GM21576 (cell line): ENCODE measurements around the gene PCBP2.
"Not testable (repeated sequence)": the region's sequence is repeated elsewhere in the genome, so short reads cannot be mapped to it uniquely, and the experiment has no call there.

Source experiments
- ATAC-seq: cut with Tn5 transposase; IDR thresholded peaks from one replicate; pipeline ENCODE4 v1.9.1; 2021; ENCODE audit warnings: mild to moderate bottlenecking, moderate library complexity; ENCODE audit not compliant: unreplicated experiment

PCBP2 gene

GRCh38 chr12:53439582-53439981 lies 12.3 kb upstream of the PCBP2 start:
- not testable (repeated sequence) for ATAC-seq

DNA sequence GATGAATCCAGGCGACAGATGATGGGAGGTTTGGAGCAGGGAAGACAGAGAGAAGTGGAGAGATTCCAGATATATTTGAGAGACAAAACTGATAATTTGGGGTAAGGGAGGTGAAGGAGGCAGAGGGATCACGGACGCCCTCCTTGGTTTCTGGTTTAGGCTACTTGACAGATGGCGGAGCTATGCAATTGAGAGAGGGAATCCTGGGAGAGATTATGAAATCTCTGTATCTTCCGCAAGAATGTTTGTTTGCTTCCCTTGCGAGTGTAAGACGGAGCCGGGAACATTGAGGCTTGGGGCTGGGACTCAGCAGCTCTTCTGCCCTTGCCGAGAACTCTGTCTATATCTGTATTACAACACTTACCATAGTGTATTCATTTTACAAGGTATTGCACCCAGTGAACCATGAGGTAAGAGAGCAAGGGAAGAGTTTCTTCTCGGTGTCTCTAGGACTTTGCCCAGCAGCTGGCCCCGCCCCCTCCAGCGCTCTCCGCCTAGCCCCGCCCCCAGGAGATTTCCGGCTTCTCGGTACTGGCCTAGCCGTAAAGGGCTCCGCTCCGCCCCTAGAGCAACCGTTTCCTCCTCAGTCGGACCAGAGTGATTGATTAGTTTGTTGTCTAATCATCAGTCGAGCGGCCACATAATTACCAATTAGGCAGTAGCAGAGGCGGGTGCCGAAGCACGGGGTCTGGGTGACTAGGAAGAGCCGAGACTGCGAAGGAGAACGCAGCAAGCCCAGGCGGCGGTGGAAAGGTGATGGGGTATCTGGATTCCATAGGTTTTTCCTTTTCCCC lies 10.7 kb upstream of the PCBP2 start, which contains the start of gene PRR13:
Gene PRR13, plus strand, starts transcription at position 695 of the 794 bp plus-strand sequence. CDS start 981 bp downstream, outside the sequence.
- ATAC-seq = peak; percentile 96

- no peak for ATAC-seq
Measured at GRCh38 chr12:53443955-53444354, 7.9 kb upstream of the PCBP2 start.

DNA sequence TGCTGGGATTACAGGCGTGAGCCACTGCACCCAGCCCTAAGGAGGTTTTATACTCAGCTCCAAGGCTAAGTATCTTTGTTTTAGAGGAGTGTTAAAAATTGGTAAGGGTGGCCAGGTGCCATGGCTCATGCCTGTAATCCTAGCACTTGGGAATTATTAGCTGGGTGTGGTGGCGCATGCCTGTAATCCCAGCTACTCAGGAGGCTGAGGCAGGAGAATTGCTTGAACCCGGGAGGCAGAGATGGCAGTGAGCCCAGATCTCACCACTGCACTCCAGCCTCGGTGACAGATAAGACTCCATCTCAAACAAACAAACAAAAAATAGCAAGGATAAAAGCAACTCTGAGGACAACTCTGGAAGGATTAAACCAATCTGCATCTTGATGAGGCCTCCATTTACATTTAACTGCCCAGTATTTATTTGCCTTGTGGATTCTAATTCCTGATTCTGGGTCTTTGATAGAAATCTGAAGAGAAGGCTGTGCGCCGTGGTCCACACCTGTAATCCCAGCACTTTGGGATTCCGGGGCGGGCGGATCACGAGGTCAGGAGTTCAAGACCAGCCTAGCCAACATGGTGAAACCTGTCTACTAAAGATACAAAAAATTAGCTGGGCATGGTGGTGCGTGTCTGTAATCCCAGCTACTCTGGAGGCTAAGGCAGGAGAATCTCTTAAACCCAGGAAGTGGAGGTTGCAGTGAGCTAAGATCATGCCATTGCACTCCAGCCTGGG lies 7.1 kb upstream of the PCBP2 start:
- ATAC-seq = not testable (repeated sequence)

GRCh38 chr12:53450936-53451335 lies 966 bp upstream of the PCBP2 start:
- ATAC-seq = no peak

DNA sequence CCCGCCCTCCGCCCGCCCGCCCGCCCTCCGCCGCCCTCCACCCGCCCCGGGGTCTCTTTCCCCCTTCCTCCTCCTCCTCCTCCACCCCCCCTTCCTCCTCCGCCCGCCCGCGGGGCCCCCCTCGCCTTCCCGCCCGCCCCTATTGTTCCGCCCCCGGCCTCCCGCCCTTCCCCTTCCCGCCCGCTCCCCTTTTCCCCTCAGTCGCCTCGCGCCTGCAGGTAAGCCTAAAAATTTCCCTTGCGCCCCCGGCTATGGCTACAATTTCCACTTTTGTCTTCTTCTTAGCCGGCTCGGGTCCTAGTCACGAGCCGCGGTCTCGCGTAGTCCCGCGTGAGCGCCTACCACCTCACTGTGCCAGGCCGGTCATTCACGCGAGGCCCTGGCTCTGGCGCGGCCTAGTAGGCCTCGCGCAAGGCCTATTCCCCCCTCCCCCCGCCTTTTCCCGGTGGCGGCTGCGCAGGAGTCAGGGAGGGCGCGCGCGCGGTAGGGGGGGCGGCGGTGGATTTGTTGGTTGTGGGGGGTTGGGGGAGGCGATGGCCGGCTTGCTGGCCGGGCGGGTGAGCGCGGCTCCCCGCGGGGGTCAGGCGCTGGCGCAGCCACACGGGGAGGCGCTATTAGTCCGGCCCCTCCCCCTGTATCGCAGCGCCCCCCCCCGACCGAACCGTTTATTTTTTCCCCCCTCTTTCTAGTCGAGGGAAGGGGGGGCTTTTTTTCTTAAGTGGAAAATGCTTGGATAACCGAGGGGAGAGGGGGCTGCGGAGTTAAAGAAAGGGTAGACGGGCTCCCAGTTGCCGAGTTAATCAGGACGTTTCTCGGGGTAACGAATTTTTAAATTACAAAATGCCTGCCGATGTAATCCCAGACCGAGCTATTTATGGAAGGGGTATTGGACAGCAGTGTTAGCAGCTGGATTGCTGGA lies 516 bp downstream of the PCBP2 start:
- no peak for ATAC-seq

DNA sequence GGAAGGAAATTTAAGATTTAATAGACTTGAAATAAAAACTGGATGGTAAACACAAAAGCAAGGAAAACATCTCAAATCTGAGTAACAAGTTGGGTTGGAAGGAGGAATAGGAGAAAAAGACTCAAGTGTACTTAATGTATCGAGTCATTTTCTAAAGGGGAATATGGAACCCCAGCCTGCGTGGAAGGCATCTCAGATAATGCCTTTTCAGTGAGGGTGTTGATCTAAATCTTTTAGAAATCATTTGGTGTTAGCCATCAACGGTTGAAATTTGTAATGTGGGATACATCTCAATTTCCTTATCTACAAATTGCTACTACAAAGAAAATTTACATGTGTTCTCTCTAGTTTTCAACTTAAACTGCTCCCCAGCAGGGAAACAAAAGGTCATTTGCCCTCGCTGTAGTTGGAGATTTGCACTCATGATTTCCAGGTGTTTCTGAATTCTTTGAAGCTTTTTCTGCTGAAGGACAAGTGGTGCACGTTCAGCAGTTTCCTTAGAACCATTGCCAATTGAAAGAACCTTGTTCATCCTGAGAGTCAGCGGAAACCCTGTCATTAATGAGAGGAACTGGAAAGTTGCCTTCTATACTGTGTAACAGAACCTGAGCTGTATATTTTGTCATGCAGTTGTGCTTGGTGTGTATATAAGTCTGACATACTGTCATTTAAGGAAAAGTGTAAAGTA lies 2.2 kb downstream of the PCBP2 start:
- ATAC-seq = no peak

DNA sequence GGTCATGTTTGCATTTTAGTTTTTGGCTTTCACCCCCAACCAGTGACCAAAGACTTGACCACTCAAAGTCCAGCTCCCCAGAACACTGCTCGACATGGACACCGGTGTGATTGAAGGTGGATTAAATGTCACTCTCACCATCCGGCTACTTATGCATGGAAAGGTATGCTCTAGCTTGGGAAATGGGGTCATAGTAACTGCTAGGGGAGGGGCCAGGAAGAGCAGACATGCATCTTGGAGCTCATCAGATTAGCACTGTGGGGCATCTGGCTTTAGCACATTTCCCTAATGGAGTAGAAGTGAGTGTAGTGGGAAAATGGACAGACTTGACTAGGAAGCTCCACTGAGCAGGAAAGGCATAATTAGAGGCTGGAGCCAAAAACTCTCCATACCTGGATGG lies 2.8 kb downstream of the PCBP2 start:
- ATAC-seq = no peak

GRCh38 chr12:53456654-53457366 lies 4.9 kb downstream of the PCBP2 start:
- ATAC-seq = no peak

- ATAC-seq = no peak
Measured at GRCh38 chr12:53459097-53459496, 7.2 kb downstream of the PCBP2 start.

DNA sequence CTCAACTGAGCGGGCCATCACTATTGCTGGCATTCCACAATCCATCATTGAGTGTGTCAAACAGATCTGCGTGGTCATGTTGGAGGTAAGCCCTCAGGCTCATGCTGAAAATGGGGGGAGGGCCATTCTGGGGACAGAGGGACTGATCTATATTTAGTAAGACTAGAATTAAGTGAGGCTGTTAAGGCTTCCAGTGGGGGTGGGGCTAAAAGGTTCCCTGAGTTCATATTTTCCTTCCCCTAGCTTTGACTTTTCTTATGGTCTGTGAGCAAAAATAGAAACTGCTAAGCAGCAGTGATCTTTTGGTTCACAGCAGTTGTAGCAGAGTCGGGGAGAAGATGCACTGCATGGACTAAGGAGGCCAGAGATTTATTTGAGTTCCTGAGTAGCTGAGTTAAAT lies 9.2 kb downstream of the PCBP2 start:
- ATAC-seq = no peak

DNA sequence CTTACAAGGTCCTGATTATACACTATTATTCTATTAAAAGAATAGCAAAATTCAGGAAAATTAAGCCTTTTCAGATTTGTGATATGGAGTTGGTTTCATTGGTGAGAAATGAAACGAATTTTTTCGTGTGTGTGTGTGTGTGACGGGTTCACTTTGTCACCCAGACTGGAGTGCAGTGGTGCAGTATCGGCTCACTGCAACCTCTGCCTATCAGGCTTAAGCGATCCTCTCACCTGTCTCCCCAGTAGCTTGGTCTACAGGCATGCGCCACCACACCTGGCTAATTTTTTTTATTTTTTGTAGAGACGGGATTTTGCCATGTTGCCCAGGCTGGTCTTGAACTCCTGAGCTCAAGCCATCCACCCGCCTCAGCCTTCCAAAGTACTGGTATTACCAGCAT lies 9.7 kb downstream of the PCBP2 start:
- ATAC-seq = no peak

GRCh38 chr12:53462935-53463334 lies 11.0 kb downstream of the PCBP2 start:
- no peak for ATAC-seq

- ATAC-seq = no peak
Measured at GRCh38 chr12:53463802-53464560, 12.1 kb downstream of the PCBP2 start.

- no peak for ATAC-seq
Measured at GRCh38 chr12:53464685-53465418, 12.9 kb downstream of the PCBP2 start.

DNA sequence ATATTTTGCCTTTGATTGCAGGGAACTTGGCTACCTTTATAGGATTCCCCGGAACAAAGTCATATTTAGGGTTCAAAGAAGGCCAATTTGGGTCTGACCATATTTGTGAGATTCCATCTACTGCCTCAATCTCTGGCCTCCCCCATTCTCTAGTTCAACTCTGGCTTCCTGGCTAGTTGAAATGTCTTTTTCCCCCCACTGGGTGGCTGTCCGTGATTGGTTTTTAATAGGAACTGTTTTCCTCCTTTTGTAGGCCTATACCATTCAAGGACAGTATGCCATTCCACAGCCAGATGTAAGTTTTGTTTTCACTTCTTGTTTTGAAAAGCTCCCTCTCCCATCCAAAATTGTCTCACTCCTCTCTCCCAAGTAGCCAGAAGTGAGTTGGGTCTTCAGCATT lies 13.8 kb downstream of the PCBP2 start:
- no peak for ATAC-seq

- no peak for ATAC-seq
Measured at GRCh38 chr12:53466640-53467039, 14.7 kb downstream of the PCBP2 start.

GRCh38 chr12:53467082-53467481 lies 15.2 kb downstream of the PCBP2 start:
- ATAC-seq = no peak

DNA sequence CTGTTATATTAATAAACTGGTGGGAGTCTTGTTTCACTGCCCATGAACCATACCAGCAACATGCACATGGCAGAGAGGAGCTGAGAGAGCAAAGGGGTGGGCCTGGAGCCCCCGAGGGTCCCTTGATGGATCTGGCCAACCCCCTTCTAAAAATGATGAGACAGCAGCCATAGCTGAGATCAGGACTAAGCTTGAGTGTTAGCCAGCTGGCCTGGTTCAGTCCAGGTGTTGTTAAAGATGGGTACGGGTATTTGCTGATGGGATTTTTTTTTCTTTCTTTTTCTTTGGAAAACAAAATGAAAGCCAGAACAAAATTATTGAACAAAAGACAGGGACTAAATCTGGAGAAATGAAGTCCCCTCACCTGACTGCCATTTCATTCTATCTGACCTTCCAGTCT lies 16.0 kb downstream of the PCBP2 start:
- no peak for ATAC-seq
